GM12864 (cell line): Measurements from ENCODE around the gene MAGEA8.
A peak's percentile ranks its signal among the peaks of the same experiment; 100 is the strongest.
"Not testable (repeated sequence)": the region's sequence is repeated elsewhere in the genome, so short reads cannot be mapped to it uniquely, and the experiment has no call there.

Experiments
- DNase-seq: peaks from one replicate; pipeline ENCODE4 v3.0.0-alpha.2; 2011; ENCODE audit warnings: low read depth
- H3K4me3 ChIP-seq: 2 replicates; pipeline ENCODE4 v1.5.1; 2011; ENCODE audit warnings: mild to moderate bottlenecking, low read depth, low read length, control low read depth
- TF ChIP-seq, protein P1 (sequence below): IDR thresholded peaks from 2 replicates; pipeline ENCODE4 v1.5.1; 2011; ENCODE audit warnings: low read depth, mild to moderate bottlenecking, moderate library complexity, low read length, control low read depth, inconsistent platforms; ENCODE audit errors: missing control alignments

The MAGEA8 gene

GRCh38 chrX:149916745-149917392 lies 35.9 kb downstream of the MAGEA8 start:
- peak; percentile 34 for DNase-seq
- TF ChIP-seq, protein P1, sequence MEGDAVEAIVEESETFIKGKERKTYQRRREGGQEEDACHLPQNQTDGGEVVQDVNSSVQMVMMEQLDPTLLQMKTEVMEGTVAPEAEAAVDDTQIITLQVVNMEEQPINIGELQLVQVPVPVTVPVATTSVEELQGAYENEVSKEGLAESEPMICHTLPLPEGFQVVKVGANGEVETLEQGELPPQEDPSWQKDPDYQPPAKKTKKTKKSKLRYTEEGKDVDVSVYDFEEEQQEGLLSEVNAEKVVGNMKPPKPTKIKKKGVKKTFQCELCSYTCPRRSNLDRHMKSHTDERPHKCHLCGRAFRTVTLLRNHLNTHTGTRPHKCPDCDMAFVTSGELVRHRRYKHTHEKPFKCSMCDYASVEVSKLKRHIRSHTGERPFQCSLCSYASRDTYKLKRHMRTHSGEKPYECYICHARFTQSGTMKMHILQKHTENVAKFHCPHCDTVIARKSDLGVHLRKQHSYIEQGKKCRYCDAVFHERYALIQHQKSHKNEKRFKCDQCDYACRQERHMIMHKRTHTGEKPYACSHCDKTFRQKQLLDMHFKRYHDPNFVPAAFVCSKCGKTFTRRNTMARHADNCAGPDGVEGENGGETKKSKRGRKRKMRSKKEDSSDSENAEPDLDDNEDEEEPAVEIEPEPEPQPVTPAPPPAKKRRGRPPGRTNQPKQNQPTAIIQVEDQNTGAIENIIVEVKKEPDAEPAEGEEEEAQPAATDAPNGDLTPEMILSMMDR = peak; percentile 14

DNA sequence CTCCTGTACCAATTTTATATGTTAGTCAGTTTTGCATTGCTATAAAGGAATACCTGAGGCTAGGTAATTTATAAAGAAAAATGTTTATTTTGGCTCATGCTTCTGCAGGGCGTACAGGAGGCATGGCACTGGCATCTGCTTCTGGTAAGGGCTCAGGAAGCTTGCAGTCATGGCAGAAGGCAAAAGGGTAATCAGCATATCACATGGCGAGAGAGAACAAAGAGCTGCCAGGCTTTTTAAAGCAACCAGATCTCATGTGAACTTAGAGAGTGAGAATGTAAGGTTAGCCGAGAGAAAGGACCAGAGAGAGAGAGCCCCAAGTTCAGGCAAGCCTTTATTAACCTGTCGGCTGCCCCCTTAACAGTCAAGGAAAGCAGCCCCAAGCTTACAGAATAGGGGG lies 42.9 kb downstream of the MAGEA8 start:
- DNase-seq, H3K4me3 ChIP-seq: not testable (repeated sequence)

More at GRCh38 chrX:149916745-149917392, 35.9 kb downstream of the MAGEA8 start:
- H3K4me3 ChIP-seq = no peak overlapping the region

- not testable (repeated sequence) for DNase-seq, H3K4me3 ChIP-seq
Observed at GRCh38 chrX:149924434-149924833, 43.5 kb downstream of the MAGEA8 start.

GRCh38 chrX:149927245-149927963 lies 46.4 kb downstream of the MAGEA8 start:
- DNase-seq, H3K4me3 ChIP-seq: not testable (repeated sequence)

GRCh38 chrX:149927964-149928258 lies 46.9 kb downstream of the MAGEA8 start:
- DNase-seq, H3K4me3 ChIP-seq: not testable (repeated sequence)

DNA sequence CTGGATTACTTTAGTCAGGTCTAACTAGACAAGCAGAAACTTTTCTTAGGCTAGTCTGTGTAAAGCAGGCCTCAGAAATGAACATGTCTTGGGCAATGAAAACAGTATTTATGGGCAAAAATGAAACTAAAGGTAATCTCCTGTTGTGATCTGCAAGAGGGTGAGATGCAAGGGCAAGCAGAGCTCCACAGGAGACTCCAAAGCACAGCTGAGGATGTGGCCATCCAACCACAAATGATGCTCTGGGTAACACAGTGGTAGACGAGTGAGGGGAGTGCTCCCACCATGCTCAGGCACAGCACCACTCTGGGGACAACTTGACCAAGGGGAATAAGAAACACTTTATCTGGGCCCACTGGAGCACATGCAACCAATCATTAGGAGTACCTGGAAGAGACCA lies 47.7 kb downstream of the MAGEA8 start:
- DNase-seq, H3K4me3 ChIP-seq: not testable (repeated sequence)

DNA sequence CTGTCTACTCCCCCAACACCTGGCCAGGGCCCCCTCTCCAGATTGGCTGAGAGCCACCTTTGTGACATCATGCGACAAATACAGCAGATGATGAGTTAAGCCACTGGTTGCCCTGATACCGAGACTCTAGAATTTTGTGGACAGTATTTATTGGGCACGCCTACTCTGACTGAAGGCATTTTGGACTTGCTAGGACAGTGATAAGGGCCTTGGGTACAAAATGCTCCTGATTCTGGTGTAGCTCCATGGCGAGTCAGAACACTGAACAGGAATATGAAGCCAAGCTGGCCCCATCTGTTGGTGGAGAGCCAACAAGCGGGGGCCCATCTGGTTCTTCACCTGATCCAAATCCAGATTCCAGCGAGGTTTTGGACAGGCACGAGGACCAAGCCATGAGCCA lies 48.4 kb downstream of the MAGEA8 start, which contains the start of gene HSFX4:
Gene HSFX4, plus strand, starts transcription at position 174 of the 400 bp plus-strand sequence. Its CDS starts 72 bp downstream, at position 246.
- DNase-seq, H3K4me3 ChIP-seq: not testable (repeated sequence)

- not testable (repeated sequence) for H3K4me3 ChIP-seq, DNase-seq
Observed at GRCh38 chrX:149931355-149931754, 50.4 kb downstream of the MAGEA8 start.

- not testable (repeated sequence) for H3K4me3 ChIP-seq, DNase-seq
Observed at GRCh38 chrX:149932150-149932549, 51.2 kb downstream of the MAGEA8 start.

GRCh38 chrX:149932970-149933369 lies 52.0 kb downstream of the MAGEA8 start:
- H3K4me3 ChIP-seq, DNase-seq: not testable (repeated sequence)

DNA sequence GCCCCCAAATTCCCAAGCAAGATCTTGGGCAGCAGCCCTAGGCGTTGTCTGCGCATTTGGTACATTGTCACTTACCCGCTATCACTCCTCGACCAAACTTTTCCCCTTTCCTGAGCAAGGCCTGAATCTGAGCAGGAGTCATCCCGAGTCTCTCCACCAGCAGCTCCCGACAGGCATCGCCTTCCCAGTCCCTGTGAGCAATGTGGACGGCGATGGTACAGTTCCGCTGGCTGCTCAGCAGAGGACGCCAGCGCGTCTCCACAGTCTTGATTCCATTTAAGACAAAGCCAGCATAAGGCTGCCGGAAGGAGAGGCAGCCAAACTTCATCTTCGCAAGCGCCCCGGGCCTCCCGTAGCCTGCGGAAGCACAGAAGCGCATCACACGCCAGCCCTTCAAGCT lies 52.6 kb downstream of the MAGEA8 start:
- not testable (repeated sequence) for H3K4me3 ChIP-seq, DNase-seq
